H54 (cell line): ENCODE measurements around the gene C2CD4A.
"Not testable (repeated sequence)": the region's sequence is repeated elsewhere in the genome, so short reads cannot be mapped to it uniquely, and the experiment has no call there.

Source experiments
- DNase-seq: peaks from one replicate; pipeline ENCODE4 v3.0.0; 2011; ENCODE audit warnings: low spot score, mixed read lengths; ENCODE audit not compliant: insufficient read length
- FAIRE-seq: peaks from 3 replicates; lab custom pipeline; 2011; peaks lifted over from hg19 to GRCh38; lab: Jason Lieb, UNC
- POLR2A ChIP-seq: IDR thresholded peaks from 2 replicates; pipeline ENCODE4 v1.6.1; 2011; ENCODE audit warnings: low read depth, mild to moderate bottlenecking, low read length

Gene C2CD4A

DNA sequence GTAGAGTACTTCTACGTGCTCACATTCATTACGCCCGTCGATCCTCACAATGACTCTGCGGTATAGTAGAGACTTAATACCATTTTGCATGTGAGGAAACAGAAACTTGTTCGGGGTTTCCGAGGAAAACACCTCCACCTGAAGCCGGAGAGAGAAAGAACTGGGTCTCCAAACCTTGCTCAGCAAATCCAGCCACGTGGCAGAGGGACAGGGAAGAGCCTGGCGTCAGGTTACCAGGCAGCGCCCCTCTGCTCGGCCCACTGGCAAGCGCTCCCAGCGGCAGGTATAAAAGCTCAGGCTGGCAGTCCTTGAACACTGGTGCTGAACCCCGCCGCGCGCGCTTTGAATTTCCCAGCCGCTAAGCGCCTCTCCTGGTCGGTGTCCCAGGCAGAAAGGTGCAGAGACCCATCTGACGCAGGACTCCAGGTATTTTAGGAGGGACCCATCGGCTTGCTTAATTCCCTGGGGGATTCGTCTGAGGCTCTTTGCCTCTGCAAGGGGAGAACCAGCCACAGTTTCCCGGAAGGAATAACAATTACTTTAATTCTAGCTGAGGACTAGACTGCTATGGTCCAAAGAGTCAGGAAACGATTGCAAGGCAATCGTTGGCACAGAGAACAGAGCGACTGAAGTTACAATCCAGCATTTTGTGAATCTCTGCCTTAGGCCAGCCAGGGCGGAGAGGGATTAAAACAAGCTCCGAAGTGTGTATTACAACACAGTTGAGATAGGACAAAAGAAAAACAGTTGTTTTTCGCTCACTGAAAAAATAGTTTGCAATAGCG is at the start of gene C2CD4A:
Gene C2CD4A (plus strand): TSS at position 315 of the 785 bp plus-strand sequence. CDS start 637 bp downstream, outside the sequence.
- no peak for FAIRE-seq
- no peak for DNase-seq
- no peak for TF ChIP-seq POLR2A

DNA sequence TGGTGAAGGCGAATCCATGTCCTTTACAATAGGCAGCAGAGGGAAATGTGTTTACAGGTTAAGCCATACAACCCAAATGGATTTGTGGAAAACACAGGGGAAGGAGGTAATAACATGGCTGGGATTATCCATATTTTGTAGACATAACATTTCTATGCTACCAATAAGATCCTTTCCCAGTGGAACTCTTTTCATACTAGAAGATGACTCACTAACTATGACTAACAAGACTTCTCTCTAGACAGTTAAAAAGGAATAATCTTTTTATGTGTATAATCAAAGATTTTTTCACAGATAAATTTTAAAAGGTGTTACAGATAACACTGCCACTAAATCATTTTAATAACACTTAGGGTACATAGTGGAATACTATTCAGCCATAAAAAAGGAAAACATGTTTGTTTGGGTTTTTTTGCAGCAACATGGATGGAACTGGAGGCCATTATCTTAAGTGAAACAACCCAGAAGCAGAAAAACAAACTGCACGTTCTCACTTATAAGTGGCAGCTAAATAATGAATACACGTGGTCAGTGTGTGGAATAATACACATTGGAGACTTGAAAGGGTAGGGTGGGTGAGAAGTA is 46.1 kb upstream of the C2CD4A start:
- no peak for DNase-seq
- no peak for TF ChIP-seq POLR2A
- FAIRE-seq, result no peak

DNA sequence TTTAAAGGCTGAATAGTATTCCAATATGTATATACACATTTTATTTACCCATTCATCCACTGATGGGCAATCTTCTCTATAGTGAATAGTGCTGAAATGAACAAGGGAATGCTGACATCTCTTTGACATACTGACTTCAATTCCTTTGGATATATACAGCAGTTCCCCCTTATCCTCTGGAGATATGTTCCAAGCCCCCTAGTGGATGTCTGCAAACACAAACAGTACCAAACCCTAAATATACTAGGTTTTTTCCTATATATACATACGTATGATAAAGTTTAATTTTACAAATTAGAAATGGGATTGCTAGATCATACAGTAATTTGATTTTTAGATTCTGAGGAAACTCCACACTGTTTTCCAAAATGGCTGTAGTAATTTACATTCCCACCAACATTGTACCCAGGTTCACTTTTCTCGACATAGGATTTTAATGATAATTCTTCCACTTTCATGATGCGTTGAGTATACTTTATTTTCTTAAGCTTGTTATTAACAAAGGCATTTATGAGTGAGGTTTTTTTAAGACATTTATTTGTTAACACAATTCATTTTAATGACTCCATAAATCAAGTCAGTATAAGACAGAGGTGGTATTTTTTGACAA is 44.7 kb upstream of the C2CD4A start:
- FAIRE-seq (no peak), DNase-seq (no peak)
- no peak for TF ChIP-seq POLR2A

DNA sequence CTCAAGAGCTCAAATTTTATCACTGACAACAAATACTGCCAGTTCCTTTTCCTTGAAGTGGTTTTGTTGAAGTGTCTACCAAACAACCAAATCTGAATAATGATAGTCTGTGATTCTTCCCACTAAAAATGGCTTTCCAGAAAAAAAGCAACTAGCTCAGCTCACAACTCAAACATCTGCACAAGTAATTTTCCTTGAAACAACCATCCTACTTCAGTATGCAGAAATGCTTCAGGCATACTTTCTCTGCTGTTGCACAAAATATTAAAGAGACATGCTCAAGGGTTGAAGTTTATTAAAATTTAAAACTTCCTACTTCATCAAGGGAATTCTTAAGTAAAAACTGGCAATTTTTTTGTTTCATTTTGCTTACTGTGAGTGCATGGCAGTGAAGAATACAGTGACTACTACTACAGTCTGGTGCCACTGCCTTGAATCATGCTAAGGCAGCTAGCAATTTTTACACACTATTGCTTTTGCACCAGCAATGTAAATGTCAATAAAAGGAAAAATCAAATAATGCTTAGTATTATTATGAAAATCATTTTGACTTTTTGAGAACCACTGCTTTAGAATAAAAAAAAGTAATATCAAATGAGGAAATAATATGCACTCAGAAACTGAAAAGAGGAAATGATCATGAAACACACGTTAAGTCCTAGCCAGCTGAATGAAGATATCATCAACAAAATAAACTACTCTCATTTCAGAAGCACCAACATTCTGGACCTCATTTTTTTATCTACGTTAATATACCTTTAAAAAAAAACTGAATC is 40.1 kb upstream of the C2CD4A start:
- FAIRE-seq (no peak), DNase-seq (no peak)
- no peak for TF ChIP-seq POLR2A

GRCh38 chr15:62027263-62027565 is 39.6 kb upstream of the C2CD4A start:
- TF ChIP-seq POLR2A, result no peak
- DNase-seq (no peak), FAIRE-seq (no peak)

DNA sequence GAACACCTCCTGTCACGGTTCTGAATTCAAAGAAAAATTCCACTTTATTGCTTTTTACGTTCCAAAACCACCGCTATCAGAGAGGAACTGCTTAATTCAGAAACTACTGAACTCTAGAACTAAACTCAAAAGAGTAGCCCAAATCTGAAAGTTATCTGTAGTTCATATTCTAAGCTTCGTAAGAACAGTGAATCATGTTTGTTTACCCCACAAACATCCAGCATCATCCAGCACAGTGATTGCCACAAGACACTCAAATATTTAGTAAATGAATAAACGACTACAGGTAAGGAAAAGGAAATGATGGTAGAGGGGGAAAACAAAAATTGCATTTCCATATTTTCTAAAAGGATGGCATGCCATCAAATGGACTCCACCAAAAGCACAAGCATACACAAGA is 38.9 kb upstream of the C2CD4A start:
- FAIRE-seq (no peak), DNase-seq (no peak)
- no peak for TF ChIP-seq POLR2A

DNA sequence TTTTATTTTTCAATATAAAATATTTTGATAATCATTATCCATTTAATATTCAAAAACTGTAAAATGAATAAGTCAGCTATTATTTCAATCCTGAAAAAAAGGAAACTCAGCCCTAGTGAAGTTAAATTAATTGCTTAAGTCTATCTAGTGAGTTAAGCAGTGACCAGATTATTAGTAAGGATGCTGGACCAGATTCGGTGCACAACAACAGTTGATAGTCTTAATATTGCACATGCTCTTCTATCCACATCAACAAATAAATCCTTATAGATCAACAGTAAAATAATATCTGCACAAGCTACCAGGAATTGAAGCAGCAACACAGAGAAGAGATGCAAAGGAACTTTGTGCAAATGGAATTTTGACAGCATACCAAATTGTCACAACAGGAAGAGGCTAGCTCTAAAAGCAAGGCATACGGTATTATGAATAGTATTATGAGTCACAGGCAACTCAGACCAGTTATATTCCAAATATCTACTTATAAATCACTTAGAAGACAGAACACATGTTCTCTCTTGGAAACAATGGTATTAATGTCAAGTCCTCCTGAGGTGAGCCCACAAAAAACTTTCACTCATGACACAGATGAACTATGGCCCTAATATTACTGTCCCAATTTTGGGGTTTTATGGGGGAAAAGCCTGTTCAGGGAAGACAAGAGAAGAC is 31.4 kb upstream of the C2CD4A start:
- peak; percentile 90 for FAIRE-seq
- TF ChIP-seq POLR2A, result no peak

GRCh38 chr15:62046078-62046743 is 20.6 kb upstream of the C2CD4A start:
- DNase-seq (no peak), FAIRE-seq (no peak)
- TF ChIP-seq POLR2A, result no peak

More for the DNA sequence above, 31.4 kb upstream of the C2CD4A start:
- DNase-seq, result no peak

DNA sequence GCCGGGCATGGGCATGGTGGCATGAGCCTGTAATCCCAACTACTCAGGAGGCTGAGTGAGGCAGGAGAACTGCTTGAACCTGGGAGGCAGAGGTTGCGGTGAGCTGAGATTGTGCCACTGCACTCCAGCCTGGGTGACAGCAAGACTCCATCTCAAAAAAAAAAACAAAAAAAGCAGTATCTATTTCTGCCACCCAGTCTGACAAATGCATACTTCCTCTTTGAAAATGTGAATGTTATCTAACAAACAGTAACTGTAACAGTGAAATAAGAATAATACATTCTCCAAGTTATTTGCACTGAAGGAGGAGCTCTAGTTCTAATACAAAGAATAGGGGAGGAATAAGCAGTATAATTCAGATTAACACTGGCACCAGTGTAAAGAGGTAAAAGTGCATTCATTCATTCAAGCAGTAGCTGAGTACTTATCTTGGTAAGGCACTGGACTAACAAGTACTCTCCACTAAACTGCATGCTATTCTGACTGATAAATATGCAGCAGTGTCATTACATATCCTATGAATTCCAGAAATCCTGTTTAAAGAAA is 19.4 kb upstream of the C2CD4A start:
- FAIRE-seq (no peak), DNase-seq (no peak)
- no peak for TF ChIP-seq POLR2A

DNA sequence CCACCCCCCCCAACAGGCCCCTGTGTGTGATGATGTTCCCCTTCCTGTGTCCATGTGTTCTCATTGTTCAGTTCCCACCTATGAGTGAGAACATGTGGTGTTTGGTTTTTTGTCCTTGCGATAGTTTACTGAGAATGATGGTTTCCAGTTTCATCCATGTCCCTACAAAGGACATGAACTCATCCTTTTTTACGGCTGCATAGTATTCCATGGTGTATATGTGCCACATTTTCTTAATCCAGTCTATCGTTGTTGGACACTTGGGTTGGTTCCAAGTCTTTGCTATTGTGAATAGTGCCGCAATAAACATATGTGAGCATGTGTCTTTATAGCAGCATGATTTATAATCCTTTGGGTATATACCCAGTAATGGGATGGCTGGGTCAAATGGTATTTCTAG is 18.5 kb upstream of the C2CD4A start:
- FAIRE-seq, result not testable (repeated sequence)

GRCh38 chr15:62050115-62050514 is 16.7 kb upstream of the C2CD4A start:
- no peak for FAIRE-seq
- no peak for TF ChIP-seq POLR2A
- no peak for DNase-seq

More for the DNA sequence above, 18.5 kb upstream of the C2CD4A start:
- DNase-seq, result not testable (repeated sequence)

DNA sequence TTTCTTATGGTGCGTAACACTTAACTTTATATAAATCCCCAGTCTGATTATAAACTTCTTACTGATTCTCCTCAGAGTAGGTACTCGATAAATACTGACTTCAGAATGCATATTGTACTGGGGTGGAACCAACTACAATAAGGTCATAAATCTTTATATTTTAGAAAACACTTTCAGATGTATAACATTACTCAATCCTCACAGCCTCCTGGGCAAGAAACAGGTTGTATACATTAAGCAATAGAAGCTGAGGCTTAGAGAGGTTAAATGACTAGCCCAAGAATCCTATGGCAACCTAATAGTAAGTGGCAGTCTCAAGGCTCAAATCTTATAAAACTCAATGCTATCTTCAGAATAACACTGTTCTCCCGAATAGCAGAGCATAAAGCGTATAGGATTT is 15.6 kb upstream of the C2CD4A start:
- DNase-seq (no peak), FAIRE-seq (no peak)

DNA sequence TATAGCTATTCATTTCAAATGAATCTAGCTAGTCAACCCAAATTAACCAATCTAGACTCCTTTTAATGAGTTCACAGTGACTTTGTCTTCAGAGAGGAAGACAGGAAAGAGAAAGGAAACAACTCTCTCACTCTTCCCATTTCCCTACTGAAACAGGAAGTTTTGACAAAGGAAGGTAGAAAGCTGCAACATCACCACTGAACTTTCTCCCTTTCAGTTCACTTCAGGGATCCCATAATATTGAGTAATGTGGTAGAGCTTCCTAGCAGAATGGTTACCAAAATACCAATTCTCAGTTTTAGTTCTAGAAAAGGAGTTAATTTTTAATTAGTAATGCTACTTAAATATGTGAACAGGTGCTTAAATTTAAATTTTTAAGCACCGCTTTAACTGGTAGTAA is 14.1 kb upstream of the C2CD4A start:
- FAIRE-seq (no peak), DNase-seq (no peak)
- TF ChIP-seq POLR2A, result no peak

More for the DNA sequence above, 15.6 kb upstream of the C2CD4A start:
- no peak for TF ChIP-seq POLR2A
